Esophagus muscularis mucosa (tissue), 4 donors: Measurements from ENCODE around the gene CNPY3.

Experiments
- CTCF ChIP-seq, 3 experiments: fragments of 200-600 bp in 2 of 3; fragments of 450-650 bp in 1 of 3; sonication (generic) in 2 of 3; IDR thresholded peaks; one replicate each; pipeline ENCODE4 v1.5.1; 2017 to 2019; ENCODE audit warnings: antibody characterized with exemption in 3 of 3, mild to moderate bottlenecking in 2 of 3, moderate library complexity in 1 of 3
- EP300 ChIP-seq: sonication (generic); formaldehyde crosslinking; IDR thresholded peaks from one replicate; pipeline ENCODE4 v1.6.1; 2017; ENCODE audit warnings: antibody characterized with exemption
- POLR2A ChIP-seq: fragments of 450-650 bp; IDR thresholded peaks from one replicate; pipeline ENCODE4 v1.6.1; 2017; ENCODE audit warnings: antibody characterized with exemption, moderate library complexity, mild to moderate bottlenecking, low read depth
- POLR2AphosphoS5 ChIP-seq, 2 donors: sonication (generic); formaldehyde crosslinking; IDR thresholded peaks; one replicate each; pipeline ENCODE4 v1.6.1; 2017; ENCODE audit warnings: antibody characterized with exemption in 2 of 2

GRCh38 chr6:42973926-42974325 lies 44.6 kb downstream of the CNPY3 start:
- TF ChIP-seq CTCF (IDR thresholded peaks at IDR 0.05) (no peak), POLR2A (no peak), POLR2AphosphoS5 (IDR thresholded peaks at IDR 0.05) (no peak), EP300 (no peak)
